GDM1 (cell line): Measurements from ENCODE around the gene LARP1.
"Not testable (repeated sequence)": the region's sequence is repeated elsewhere in the genome, so short reads cannot be mapped to it uniquely, and the experiment has no call there.

Source experiments
- DNase-seq: peaks from one replicate; lab custom pipeline; 2025; lab: John Stamatoyannopoulos, UW

Gene LARP1

DNA sequence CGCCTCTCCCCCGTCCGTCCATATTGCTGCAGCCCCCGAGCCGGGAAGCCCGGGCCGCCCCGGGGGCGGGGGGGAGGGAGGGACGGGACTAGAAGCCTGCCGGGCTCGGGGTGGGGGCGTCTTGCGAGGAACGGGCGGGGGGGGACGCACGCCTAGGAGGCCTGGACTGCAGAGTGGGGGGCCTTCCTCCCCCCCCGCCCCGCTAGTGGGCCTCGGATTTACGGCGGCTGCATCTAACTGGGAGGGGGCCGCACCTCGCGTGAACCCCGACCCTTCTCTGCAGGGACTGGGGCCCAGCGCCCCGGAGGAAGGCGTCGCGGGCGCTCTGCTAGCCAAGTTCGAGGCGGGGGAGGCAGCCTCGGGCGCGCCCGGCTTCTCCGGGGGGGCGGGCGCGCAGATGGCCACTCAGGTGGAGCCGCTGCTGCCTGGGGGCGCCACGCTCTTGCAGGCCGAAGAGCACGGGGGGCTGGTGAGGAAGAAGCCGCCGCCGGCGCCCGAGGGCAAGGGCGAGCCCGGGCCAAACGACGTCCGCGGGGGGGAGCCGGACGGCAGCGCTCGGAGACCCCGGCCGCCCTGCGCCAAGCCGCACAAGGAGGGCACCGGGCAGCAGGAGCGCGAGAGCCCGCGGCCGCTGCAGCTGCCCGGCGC, at the start of gene LARP1:
Gene LARP1, plus strand, starts transcription at position 17 of the 648 bp plus-strand sequence. Its CDS starts 381 bp downstream, at position 398.
- no peak for DNase-seq

DNA sequence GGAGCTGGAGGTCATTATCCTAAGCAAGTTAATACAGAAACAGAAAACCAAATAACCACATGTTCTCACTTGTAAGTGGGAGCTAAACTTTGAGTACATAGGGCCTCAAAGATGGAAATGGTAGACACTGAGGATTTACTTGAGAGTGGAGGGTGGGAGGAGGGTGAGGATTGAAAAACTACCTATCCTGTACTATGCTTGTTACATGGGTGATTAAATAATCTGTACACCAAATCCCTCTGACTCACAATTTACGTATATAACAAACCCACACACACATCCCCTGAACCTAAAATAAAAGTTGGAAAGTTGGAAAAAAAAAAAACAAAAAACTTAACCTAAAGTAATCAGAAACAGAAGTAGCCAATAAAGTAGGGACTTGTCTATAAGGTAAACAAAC, 48.8 kb upstream of the LARP1 start:
- DNase-seq: no peak

DNA sequence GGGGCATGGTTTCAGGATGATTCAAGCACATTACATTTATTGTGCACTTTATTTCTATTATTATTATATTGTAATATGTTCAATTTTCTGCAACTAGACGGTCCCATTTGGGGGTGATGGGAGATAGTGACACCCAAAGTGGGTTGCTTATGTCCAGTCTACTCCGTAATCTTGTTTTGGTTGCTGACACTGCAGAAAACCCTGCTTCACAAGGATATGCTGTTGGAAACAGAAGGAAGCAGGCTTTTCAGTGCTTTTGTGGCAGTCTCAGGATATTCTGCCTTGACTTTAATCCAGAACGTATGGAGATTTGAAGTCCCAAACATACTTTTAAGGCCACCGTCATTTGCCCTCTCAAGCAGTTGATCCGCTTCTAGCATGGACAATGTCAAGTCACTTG, 47.5 kb upstream of the LARP1 start:
- DNase-seq: no peak

DNA sequence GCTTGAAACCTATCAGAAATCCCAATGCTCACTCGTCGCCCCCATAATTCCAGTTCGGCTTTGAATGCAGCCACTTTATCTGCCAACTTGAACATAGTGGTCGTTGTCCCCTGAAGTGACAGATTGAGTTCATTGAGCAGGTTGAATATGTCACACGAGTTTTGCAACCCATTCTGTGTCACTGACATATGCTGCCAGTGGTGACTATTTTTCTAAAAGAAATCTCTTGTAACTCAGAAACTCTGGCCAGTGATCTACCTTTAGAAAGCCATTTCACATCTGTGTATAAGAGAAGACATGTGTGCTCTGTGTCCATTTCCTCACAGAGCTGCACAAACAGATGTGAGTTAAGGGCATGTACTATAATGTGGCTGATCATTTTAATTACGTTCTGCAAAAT, 47.0 kb upstream of the LARP1 start:
- DNase-seq: no peak

DNA sequence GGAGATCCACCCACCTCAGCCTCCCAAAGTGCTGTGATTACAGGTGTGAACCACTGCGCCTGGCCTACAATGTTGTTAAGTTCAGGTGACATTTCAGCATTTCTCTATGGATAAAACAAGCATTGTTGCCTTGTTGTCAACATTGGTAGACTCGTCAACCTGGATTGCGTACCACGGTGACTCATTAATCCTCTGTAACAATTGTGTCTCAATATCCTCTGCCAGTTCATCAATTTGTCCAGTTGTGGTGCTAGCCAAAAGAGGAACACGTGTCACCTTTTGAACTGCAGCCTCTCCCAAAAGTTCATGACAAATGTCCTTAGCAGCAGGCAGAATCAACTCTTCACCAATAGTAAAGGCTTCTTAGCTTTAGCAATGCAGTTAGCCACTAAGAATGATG, 46.3 kb upstream of the LARP1 start:
- DNase-seq: no peak

DNA sequence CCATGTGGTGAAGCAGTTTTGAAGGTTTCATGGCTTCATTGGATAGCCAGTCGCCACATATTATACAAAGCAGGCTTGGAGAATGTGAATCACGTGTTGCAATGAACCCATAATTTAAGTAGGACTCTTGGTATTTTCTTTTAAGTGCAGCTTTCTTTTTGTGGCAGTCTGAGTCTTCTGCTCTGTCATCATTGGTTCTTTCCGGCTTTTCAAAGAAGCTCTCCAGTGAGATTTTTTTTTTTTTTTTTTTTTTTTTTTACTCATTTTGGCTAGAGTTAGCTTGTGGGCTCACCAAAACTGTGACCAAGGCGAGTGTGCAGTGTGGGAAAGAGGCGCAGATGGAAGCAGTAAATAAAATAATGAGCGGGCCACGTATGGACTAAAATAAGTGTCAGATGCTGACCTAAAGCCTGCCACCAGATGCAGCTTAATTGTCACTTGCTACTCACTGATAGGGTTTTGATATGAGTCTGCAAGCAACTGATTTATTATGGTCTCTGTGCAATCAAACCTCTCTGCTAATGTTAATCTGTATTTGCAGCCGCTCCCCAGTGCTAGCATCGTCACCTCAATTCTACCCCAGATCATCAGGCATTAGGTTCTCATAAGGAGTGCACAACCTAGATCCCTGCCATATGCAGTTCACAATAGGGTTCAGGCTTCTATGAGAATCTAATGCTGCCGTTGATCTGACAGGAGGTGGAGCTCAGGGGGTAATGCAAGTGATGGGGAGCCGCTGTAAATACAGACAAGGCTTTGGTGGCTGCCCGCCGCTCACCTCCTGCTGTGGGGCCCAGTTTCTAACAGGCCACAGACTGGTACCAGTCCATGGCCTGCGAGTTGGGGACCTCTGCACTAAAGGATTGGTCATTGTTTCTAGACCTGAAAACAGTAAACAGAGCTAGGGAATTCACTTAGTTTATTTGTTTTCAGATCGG, 45.5 kb upstream of the LARP1 start:
- no peak for DNase-seq

DNA sequence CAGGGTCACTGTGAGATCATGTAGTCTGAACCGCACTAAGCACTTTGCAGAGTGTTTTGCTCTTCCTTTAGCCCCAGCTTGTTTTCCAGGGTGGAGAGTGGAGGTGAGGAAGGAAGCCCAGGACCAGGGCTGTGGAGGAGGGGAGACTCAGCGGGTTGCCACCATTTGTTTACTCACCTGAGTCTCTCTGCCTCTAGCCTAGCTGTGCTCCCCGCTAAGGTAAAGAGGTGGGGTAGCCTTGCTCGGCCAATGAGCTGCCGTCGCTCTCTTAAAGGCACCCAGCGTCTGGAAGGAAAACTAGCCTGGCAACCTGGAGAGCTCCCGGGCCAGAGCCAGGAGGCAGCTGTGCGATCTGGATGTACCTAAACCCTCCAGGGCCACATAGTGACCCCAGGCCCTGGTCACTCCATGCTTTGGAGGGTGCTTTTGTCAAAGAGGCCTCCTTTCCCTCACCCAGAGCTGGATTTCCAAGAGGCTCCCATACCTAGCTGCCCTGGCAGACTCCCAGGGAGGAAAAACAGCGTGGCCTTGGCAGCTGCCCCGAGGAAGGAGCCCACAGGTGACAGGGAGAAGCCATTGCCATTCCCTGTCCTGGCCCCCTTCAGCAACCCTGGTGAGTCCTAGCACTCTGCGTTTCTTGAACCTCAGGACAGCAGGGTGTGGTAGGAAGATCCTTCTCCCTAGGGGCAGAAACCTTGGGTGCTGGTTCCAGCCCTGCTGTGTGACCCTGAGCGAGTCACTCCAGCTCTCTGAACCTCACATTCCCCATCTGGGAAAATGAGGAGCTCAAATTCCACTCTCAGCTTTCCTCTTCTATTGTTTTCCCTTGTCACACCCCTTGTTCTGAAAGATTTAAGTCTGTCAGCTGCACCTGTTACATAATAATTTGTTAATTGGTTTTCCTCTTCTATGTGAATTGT, 42.4 kb upstream of the LARP1 start:
- DNase-seq: no peak

DNA sequence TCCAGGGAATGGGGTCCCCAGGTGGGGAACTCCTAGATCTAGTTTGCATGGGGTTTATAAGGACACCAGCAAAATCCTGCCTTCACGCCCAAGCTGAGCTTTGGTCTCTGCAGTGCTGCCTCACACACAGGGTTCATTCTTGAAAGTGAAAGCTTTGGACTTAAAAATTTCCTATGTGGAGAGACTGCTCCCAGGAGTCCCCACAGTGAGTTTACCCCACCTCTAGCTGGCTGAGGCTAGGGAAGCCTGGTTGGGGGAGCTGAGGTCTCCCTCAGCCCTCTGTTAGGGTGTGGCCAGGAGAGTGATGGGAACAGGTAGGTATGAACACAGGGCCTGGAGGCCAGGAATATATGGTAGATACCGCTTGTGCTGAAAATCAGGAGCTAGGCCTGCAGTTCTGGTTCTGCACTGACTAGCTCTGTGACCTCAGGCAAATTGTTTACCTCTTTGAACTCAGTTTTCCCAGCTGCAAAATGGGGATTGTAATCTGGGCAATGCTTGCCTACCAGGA, 41.5 kb upstream of the LARP1 start:
- no peak for DNase-seq

DNA sequence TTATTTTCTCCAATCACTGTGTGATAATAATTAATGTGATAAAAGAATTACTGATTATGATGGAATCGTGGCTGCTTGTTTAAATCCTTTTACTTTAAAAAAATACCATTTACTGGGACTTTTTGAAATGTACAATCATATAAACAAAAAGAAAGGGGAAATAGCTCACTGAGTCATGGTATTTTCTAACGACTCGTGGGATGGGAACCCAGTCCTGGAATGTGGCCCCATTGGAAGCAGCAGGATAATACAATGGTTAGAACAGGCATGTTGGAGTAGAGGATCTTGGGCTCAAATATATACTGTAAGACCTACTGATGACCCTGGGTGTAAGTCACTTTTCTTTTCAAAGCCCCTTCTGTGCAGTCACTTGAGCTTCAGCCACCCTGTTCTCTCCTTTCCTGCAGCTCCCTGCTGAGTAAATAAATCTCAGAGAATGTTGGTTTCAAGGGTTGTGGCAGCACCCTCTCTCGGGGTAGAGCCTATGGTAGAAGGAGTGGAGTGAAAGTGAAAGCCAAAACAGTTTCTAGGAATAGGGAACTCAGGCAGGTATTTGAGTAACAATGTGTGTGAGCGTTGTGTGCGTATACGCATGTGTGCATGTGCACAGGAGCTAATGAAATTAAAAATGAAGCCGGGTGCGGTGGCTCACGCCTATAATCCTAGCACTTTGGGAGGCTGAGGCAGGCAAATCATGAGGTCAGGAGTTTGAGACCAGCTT, 40.8 kb upstream of the LARP1 start:
- DNase-seq: peak; percentile 28

DNA sequence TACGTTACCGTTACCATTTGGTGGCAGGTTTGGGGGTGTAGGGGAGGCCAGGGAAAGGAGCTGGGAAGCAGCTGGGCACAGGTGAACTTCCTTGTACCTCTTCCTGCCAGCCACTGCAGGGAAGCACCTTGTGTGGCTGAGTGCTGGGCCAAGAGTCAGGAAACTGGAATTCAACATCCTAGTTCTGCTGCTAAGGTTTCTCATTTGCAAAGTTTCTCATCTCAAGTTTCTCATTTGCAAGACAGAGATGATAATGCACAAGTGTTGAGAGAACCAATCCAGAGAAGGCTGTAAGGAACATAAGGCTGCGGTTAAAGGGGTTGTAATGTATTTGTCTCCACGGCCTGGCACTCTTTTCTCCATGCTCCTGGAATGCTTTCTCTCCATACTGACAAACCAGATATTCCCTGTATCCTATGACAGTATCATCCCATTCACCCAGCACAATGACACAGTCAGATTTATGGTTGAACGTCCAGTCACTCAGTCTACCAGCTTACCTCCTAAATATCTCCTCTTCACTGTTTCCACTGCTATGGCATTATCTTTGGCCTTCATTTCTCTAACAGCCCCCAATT, 33.6 kb upstream of the LARP1 start:
- no peak for DNase-seq

DNA sequence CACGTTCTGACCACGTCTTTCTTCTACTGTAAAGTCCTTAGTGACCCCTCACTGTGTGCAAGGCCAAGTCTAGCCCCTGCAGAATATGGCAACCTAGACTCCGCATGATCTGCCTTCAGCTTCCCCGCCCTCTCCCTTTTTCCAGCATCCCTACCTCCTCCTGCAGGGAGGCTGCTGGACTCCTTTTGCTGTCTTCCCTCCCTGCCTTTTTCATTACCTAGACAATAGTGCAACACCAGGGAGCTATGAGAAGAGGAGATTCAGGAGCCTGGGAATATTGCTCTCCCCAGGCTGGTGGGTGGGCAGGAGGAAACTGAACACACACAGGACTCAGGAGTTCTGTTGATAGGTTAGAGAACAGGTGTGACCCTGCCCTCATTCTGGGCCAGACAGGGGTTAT, 33.1 kb upstream of the LARP1 start:
- DNase-seq: no peak

DNA sequence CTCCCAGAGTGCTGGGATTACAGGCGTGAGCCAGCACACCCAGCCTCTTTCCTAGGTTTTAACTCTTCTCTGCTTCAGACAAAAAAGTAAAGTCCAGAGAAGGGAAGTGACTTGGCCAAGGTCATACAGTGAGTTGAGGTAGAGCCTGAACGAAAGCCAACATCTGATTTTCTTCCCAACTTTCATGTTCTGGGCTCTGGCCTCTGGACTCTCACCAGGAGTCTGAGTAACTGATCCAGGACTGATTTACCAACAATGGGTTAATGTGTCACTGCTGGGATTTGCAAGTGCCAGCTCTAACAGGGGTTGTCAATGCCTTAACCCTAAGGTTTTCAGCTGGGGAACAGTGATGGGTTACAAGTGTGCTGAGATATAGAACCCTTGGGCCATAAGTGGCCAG, 32.2 kb upstream of the LARP1 start:
- no peak for DNase-seq

DNA sequence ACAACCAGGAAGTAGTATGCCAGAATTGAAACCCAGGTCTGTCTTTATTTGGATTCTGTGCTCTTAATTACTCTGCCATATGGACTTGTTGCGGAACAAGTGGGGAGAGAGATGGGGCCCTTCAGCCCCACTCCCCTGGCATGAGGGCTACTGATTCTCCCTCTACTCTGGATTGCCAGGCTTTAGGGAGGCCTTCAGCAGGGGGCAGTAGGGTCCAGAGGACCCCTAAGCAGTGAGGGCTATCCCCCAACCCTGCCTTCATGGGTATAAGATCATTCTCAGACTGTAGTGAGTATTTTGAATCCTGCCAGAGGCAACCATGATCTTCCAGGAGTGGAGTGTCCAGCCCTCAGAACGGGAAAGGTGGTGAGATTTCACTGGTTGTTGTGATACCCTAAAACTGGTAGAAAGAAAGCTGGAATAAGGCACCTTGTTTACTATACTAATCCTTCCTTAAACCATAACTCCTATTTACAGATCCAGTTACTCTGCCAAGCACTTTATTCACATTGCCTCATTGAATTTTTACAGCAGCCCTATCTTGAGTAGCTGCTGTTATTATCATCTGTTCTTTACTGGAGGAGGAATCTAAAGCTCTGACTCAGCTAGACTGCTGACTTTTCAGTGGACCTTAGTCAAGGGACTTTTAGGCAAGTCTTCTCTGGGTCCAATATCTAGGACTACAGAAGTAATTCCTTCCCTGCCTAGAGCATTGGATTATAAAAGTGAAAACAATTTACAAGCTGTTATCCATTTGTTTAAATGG, 31.3 kb upstream of the LARP1 start:
- no peak for DNase-seq

DNA sequence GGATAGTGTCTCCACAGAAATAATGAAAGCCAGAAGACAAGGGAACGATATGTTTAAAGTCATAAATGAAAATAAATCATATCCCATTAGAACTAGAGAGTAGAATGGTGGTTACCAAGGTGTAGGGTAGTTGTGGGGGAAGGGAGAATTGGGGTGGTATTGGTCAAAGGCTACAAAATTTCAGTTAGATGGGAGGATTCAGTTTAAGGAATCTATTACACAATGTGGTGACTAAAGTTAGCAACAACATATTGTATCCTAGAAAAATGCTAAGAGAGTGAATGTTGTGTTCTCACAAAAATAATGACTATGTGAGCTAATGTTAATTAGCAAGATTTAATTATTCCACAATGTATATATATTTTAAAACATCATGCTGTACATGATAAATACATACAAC, 27.8 kb upstream of the LARP1 start:
- no peak for DNase-seq

DNA sequence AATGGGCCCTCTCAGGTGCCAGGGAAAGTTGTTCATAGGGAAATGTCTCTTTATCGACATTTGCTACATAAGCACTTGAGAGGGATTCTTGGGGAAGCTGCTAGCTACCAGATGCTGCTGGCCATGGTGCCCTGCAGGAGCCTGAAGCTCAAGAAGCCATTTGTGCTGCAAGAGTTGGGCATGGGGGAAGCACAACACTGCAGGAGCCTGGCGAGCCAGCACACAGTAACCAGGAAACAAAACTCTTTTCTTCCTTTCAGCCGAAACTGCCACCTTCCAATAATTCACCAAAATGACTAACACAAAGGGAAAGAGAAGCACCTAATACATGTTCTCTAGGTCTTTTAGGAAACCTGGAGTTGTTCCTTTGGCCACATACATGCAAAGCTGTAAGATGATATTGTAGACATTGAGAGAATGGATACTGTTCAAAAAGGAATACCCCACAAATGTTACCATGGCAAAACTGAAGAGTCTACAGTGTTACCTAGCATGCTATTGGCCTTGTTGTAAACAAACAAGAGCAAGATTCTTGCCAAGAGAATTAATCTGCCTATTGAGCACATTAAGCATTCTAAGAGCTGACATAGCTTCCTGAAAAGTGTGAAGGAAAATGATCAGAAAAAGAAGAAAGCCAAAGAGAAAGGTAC, 26.1 kb upstream of the LARP1 start:
- DNase-seq: no peak

DNA sequence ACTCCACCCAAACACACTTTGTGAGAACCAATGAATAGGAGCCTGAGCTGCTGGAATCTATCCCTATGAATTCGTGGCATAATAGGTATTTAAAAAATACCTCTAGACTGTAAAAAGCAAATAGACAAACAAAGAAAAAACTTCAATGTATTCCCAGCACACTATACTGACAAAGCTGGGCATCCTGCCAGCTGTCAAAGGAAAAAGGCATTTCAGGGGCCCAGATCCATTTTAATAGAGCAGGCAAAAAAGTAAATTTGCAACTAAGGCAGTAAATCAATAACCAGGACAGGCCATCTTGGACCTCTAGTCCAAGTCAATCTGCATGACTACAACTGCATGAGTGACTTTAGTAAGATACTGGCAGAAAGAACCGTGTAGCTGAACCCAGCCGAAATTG, 25.6 kb upstream of the LARP1 start:
- no peak for DNase-seq

DNA sequence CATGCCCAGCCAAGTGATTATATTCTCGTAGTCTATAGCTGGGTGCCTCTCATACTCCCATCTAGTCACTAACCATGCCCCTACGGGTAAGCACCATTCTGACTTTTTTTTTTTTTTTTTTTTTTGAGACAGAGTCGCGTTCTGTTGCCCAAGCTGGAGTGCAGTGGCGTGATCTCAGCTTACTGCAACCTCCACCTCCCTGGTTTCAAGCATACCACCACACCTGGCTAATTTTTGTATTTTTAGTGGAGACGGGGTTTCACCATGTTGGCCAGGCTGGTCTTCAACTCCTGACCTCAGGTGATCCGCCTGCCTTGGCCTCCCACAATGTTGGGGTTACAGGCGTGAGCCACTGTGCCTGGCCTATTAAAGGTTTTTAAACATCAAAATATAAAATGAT, 24.4 kb upstream of the LARP1 start:
- DNase-seq: not testable (repeated sequence)

DNA sequence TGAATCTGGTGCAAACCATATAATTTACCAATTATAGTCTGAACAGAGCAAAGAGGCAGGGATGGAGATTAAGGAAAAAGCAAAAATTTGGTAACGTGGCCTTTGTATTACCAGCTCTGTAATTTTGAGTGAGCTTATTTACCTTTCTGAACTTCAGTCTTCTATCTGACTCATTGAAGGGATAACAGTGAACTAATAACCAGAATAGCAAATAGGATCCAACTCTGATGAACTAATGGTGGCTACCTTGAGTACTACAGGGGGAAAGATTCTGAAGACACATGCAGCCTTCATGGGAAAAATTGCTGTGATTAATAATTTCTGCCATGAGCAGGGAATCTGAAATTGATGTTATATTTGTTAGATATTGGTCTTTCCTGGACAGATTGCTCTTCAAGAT, 23.0 kb upstream of the LARP1 start:
- DNase-seq: no peak

DNA sequence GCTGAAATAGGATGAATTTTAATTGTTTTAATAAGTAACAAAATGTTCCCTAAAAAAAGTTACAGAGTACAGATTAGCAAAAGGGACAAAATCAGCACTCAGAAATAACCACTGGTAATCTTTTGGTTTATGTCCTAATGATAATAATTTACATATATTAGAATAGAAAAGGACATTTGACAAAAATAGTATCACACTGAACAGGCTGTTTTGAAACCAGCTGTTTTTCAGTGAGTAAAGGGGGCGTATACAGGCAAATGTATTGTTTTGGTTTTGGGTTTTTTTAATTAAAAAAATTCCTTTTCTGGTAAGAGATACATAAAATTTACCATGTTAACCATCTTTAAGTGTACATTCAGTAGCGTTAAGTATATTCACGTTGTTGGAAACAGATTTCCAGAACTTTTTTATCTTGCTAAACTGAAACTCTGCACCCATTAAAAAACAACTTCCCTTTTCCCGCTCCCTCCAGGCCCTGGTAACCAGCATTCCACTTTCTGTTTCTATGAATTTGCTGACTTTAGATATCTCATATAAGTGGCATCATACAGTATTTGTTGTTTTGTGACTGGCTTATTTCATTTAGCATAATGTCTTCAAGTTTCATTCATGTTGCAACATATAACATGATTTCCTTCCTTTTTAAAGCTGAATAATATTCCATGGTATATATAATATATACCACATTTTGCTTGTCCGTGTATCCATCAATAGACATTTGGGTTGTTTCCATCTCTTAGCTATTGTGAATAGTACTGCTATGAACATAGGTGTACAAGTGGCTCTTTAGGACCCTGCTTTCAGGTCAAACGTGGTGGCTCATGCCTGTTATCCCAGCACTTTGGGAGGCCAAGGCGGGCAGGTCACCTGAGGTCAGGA, 20.6 kb upstream of the LARP1 start:
- no peak for DNase-seq
